HL-60/S4 treated with retinoic acid at 250 ng/mL for 4 days and 3 days (cell line): ENCODE results near the gene GPC2.

Experiments
- in situ Hi-C: fragments of 300-500 bp; cut with MboI; formaldehyde crosslinking; loops from 2 replicates; pipeline ENCODE4 v1.7.0; 2022; ENCODE audit warnings: low sequenced_read_pairs

Gene GPC2

DNA sequence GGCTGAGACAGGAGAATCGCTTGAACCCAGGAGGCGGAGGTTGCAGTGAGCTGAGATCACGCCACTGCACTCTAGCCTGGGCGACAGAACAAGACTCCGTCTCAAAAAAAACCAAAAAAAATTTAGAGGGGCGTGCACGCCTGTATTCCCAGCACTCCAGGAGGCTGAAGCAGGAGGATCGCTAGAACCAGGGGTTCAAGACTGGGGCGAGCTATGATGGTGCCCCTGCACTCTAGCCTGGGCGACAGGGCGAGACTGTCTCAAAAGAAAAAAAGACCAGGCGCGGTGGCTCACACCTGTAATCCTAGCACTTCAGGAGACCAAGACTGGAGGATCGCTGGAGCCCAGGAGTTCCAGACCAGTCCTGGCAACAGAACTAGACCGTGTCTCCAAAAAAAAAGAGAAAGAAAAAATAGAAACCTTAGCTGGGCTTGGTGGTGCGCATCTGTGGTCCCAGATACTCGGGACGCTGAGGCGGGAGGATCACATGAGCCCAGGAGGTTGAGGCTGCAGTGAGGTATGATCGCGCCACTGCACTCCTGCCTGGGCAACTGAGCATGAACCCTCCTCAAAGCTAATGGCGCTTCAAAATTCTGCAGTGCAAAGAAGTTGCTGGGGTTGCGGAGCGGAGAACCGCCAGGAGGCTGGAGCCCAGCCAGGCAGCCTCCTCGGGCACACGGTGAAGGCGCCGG lies 50.8 kb downstream of the GPC2 start:
- in situ Hi-C loops, result no loop called here

DNA sequence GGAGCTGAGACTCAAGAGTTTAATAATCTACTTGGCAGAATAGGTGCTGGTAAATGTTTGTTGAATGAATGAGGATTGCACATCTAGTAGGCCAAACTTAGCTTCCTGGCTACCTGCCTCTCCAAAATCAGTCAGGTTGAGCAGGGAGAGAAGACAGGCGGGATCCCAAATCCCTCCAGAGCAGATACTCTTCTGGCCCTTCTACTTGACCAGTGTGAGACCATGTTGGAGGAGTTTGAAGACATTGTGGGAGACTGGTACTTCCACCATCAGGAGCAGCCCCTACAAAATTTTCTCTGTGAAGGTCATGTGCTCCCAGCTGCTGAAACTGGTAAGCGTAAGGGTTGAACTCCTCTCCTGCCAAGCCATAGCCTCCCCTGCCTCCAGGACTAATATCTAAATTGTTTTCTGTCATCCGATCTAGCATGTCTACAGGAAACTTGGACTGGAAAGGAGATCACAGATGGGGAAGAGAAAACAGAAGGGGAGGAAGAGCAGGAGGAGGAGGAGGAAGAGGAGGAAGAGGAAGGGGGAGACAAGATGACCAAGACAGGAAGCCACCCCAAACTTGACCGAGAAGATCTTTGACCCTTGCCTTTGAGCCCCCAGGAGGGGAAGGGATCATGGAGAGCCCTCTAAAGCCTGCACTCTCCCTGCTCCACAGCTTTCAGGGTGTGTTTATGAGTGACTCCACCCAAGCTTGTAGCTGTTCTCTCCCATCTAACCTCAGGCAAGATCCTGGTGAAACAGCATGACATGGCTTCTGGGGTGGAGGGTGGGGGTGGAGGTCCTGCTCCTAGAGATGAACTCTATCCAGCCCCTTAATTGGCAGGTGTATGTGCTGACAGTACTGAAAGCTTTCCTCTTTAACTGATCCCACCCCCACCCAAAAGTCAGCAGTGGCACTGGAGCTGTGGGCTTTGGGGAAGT lies 52.6 kb downstream of the GPC2 start:
- in situ Hi-C loops, result no loop called here

DNA sequence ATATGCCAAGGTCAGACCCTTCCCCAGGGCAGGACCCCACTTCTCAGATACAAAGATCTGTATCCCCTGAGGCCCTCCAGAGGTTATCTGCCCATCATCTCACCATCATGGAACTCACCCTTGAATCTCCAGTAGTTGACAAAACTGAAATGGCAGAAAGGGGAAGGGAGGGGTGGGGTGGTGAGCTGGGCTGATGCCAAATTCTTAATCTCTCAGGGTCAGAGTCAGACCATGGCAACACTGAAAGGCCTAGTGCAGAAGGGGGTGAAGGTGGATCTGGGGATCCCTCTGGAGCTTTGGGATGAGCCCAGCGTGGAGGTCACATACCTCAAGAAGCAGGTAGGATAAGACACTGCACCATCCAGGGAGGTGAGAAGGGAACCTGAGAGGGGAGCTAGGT lies 54.6 kb downstream of the GPC2 start:
- in situ Hi-C loops, result no loop called here

DNA sequence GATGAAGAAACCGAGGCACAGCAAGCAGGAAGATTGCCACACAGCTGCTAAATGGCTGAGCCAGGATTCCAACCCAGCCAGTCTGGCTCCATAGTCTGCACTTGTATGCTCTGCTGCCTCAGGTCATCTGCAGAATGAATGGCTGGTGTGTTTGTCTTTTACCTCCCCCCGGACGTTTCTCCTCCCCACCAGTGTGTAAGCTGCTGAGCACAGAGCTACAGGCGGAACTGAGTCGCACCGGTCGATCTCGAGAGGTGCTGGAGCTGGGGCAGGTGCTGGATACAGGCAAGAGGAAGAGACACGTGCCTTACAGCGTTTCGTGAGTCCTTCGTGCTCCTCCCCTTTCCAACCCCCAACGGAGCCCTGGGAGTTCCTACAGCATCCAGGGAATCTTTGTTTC lies 55.1 kb downstream of the GPC2 start:
- in situ Hi-C loops, result no loop called here

DNA sequence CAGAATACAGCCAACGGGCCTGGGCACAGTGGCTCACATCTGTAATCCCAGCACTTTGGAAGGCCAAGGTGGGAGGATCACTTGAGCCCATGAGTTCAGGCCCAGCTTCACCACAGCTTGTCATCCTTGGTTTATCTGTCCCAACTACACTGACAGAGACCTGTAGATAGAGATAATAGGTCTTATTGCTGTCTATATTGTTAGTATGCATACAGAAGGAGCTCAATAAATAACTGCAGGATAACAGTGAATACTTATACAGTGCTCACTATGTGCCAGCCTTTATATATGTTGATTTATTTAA lies 56.5 kb downstream of the GPC2 start:
- in situ Hi-C loops, result no loop called here

DNA sequence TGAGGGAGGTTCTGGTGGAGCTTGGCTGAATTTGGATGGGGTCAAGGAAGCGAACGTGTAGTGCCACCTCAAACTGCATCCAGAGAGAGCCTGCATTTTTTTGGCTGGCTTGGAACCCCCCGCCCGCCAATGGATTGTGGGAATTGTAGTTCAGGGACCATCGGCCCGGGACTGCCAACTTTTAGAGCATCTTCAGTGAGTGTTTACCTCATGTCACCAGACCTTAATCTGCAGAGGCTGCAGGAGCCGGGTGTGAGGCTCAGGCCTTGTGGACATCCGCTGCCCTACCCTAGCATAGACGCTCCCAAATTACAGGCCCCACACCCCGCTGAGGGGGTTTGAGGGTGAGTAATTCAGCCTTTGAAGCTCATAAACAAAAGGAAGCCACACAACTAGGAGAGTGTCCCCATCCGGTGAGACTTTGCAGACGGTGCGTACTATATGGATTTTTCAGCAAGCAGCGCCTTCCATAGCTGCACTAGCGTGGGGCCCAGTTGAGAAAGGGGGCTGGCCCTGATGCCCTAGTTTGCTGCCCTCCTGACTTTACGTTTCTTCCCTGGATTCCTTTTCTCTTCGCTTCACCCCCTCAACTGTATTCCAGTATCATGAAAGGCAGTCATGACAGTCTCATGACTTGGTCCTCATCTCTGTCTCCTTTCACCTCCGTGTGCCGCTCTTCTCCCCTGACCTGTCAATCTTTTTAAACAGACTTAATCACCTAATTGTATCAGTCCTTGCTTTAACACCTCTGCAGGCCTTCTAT lies 57.0 kb downstream of the GPC2 start:
- in situ Hi-C loops, result no loop called here
